ENCODE results near the gene ZNF185. TPM values are rescaled to one million over a fixed set of nuclear protein-coding genes. Genes with fewer than 3 reads are reported as not detected.
"Not testable (repeated sequence)": the region's sequence is repeated elsewhere in the genome, so short reads cannot be mapped to it uniquely, and the experiment has no call there.

Gene ZNF185
- total RNA-seq, 1 experiment from 2014 or later = 4.0 TPM

- no peak for DNase-seq (ENCODE audit: low spot score)
Measured at GRCh38 chrX:152895121-152895520, 2.7 kb upstream of the ZNF185 start.

- DNase-seq (ENCODE audit: low spot score) = peak; percentile 91
Measured at GRCh38 chrX:152895724-152896420, 2.0 kb upstream of the ZNF185 start.

- peak; percentile 50 for DNase-seq (ENCODE audit: low spot score)
Measured at GRCh38 chrX:152896450-152896849, 1.4 kb upstream of the ZNF185 start.

- DNase-seq (ENCODE audit: low spot score) = no peak
Measured at GRCh38 chrX:152898442-152898841, 575 bp downstream of the ZNF185 start.

GRCh38 chrX:152899111-152899873 is 1.4 kb downstream of the ZNF185 start:
- no peak for DNase-seq (ENCODE audit: low spot score)

GRCh38 chrX:152899874-152900719 is 2.2 kb downstream of the ZNF185 start:
- DNase-seq (ENCODE audit: low spot score) = no peak

GRCh38 chrX:152900937-152901445 is 3.1 kb downstream of the ZNF185 start:
- DNase-seq (ENCODE audit: low spot score) = no peak

- DNase-seq (ENCODE audit: low spot score) = no peak
Measured at GRCh38 chrX:152901816-152902501, 4.1 kb downstream of the ZNF185 start.

GRCh38 chrX:152902502-152902820 is 4.6 kb downstream of the ZNF185 start:
- no peak for DNase-seq (ENCODE audit: low spot score)

- DNase-seq (ENCODE audit: low spot score) = no peak
Measured at GRCh38 chrX:152903589-152903988, 5.7 kb downstream of the ZNF185 start.

GRCh38 chrX:152904151-152905080 is 6.5 kb downstream of the ZNF185 start:
- DNase-seq (ENCODE audit: low spot score) = peak; percentile 66

GRCh38 chrX:152905081-152905420 is 7.2 kb downstream of the ZNF185 start:
- DNase-seq (ENCODE audit: low spot score) = no peak

- DNase-seq (ENCODE audit: low spot score) = no peak
Measured at GRCh38 chrX:152907084-152907651, 9.3 kb downstream of the ZNF185 start.

- no peak for DNase-seq (ENCODE audit: low spot score)
Measured at GRCh38 chrX:152908486-152908885, 10.6 kb downstream of the ZNF185 start.

GRCh38 chrX:152910018-152910417 is 12.2 kb downstream of the ZNF185 start:
- DNase-seq (ENCODE audit: low spot score) = not testable (repeated sequence)

- DNase-seq (ENCODE audit: low spot score) = peak; percentile 49
Measured at GRCh38 chrX:152912106-152912505, 14.2 kb downstream of the ZNF185 start.

GRCh38 chrX:152912641-152913040 is 14.8 kb downstream of the ZNF185 start:
- no peak for DNase-seq (ENCODE audit: low spot score)

GRCh38 chrX:152913346-152913745 is 15.5 kb downstream of the ZNF185 start:
- no peak for DNase-seq (ENCODE audit: low spot score)

GRCh38 chrX:152913910-152914309 is 16.0 kb downstream of the ZNF185 start:
- DNase-seq (ENCODE audit: low spot score) = no peak
